Astrocyte (in vitro differentiated cells and primary cell): ENCODE data around the gene UBE2F. TPM values are rescaled to one million over a fixed set of nuclear protein-coding genes. Genes with fewer than 3 reads are reported as not detected.

ENCODE experiments used
- DNase-seq: peaks from one replicate; pipeline ENCODE4 v3.0.0-alpha.2; 2010; ENCODE audit warnings: low read depth
- FAIRE-seq: peaks from 2 replicates; lab custom pipeline; 2011; peaks lifted over from hg19 to GRCh38; lab: Jason Lieb, UNC
- H2AFZ ChIP-seq: 2 replicates; pipeline ENCODE4 v1.6.0; 2012; ENCODE audit warnings: low read depth, low read length, inconsistent platforms
- H3K27ac ChIP-seq: 2 replicates; pipeline ENCODE4 v1.5.1; 2011; ENCODE audit warnings: low read depth, low read length, inconsistent platforms
- H3K27me3 ChIP-seq: 2 replicates; pipeline ENCODE4 v1.6.0; 2011; ENCODE audit warnings: low read length, inconsistent platforms; ENCODE audit not compliant: insufficient read depth
- H3K36me3 ChIP-seq: 2 replicates; pipeline ENCODE4 v1.5.1; 2011; ENCODE audit warnings: low read length, inconsistent platforms; ENCODE audit not compliant: insufficient read depth
- H3K4me1 ChIP-seq: 2 replicates; pipeline ENCODE4 v1.5.1; 2011; ENCODE audit warnings: low read length, inconsistent platforms; ENCODE audit not compliant: insufficient read depth
- H3K4me2 ChIP-seq: 2 replicates; pipeline ENCODE4 v1.6.0; 2012; ENCODE audit warnings: low read length, inconsistent platforms
- H3K4me3 ChIP-seq: 2 replicates; pipeline ENCODE4 v1.5.1; 2011; ENCODE audit warnings: low read depth, mild to moderate bottlenecking, low read length, inconsistent platforms; ENCODE audit not compliant: insufficient read depth
- H3K79me2 ChIP-seq: 2 replicates; pipeline ENCODE4 v1.6.0; 2012; ENCODE audit warnings: mild to moderate bottlenecking, low read length, inconsistent platforms; ENCODE audit not compliant: insufficient read depth
- H3K9ac ChIP-seq: 2 replicates; pipeline ENCODE4 v1.6.0; 2012; ENCODE audit warnings: mild to moderate bottlenecking, low read length, inconsistent platforms
- H3K9me3 ChIP-seq: 2 replicates; pipeline ENCODE4 v1.5.1; 2012; ENCODE audit warnings: low read depth, mild to moderate bottlenecking, low read length, inconsistent platforms; ENCODE audit not compliant: insufficient read depth
- H4K20me1 ChIP-seq: 2 replicates; pipeline ENCODE4 v1.6.0; 2012; ENCODE audit warnings: low read length, inconsistent platforms; ENCODE audit not compliant: insufficient read depth
- H3K27ac Mint-ChIP-seq: one replicate; pipeline ENCODE4 v1.8.0; 2021; ENCODE audit warnings: mild to moderate bottlenecking, mixed read lengths; ENCODE audit not compliant: unreplicated experiment
- H3K27me3 Mint-ChIP-seq: one replicate; pipeline ENCODE4 v1.8.0; 2021; ENCODE audit warnings: low read depth, mixed read lengths; ENCODE audit not compliant: unreplicated experiment
- H3K36me3 Mint-ChIP-seq: one replicate; pipeline ENCODE4 v1.8.0; 2021; ENCODE audit warnings: low read depth, mixed read lengths; ENCODE audit not compliant: unreplicated experiment
- H3K4me1 Mint-ChIP-seq: one replicate; pipeline ENCODE4 v1.8.0; 2021; ENCODE audit warnings: low read depth, mixed read lengths; ENCODE audit not compliant: unreplicated experiment
- H3K4me3 Mint-ChIP-seq: one replicate; pipeline ENCODE4 v1.8.0; 2021; ENCODE audit warnings: mild to moderate bottlenecking, moderate library complexity, mixed read lengths; ENCODE audit not compliant: unreplicated experiment
- H3K9me3 Mint-ChIP-seq: one replicate; pipeline ENCODE4 v1.8.0; 2021; ENCODE audit warnings: mild to moderate bottlenecking, mixed read lengths; ENCODE audit not compliant: unreplicated experiment
- EZH2 ChIP-seq: IDR thresholded peaks from 2 replicates; pipeline ENCODE4 v1.6.1; 2012; ENCODE audit warnings: mild to moderate bottlenecking, low read length, inconsistent platforms; ENCODE audit not compliant: insufficient read depth
- total RNA-seq: library from RNA; stranded (reverse); gene quantifications from 2 replicates; pipeline ENCODE4 v1.2.1, GENCODE V29; 2021
- TF ChIP-seq, protein P1 (sequence below): IDR thresholded peaks from 2 replicates; pipeline ENCODE4 v1.5.1; 2011; ENCODE audit warnings: low read depth, mild to moderate bottlenecking, inconsistent platforms, low read length, moderate library complexity; ENCODE audit not compliant: insufficient read depth

Gene UBE2F
- total RNA-seq, 1 donor from 2014 or later: 67.1 TPM

DNA sequence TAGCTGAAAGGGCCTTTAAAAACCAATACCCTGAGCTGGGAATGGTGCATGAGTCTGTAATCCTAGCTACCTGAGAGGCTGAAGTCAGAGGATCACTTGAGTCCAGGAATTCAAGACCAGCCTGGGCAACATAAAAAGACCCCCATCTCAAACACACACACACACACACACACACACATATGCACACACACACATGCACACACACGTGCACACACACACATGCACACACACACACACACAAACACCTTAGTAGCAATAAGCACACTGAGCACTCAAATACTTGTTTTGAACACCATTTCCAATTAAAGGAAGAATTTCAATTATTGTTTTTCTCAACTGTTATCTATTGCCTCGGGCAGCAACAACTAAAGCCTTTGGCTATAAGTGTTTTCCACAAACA lies 25.6 kb upstream of the UBE2F start:
- no peak for TF ChIP-seq EZH2
- TF ChIP-seq, protein P1, sequence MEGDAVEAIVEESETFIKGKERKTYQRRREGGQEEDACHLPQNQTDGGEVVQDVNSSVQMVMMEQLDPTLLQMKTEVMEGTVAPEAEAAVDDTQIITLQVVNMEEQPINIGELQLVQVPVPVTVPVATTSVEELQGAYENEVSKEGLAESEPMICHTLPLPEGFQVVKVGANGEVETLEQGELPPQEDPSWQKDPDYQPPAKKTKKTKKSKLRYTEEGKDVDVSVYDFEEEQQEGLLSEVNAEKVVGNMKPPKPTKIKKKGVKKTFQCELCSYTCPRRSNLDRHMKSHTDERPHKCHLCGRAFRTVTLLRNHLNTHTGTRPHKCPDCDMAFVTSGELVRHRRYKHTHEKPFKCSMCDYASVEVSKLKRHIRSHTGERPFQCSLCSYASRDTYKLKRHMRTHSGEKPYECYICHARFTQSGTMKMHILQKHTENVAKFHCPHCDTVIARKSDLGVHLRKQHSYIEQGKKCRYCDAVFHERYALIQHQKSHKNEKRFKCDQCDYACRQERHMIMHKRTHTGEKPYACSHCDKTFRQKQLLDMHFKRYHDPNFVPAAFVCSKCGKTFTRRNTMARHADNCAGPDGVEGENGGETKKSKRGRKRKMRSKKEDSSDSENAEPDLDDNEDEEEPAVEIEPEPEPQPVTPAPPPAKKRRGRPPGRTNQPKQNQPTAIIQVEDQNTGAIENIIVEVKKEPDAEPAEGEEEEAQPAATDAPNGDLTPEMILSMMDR: no peak
- H3K9me3 ChIP-seq: peaks cover 14% of the 10 kb centered on the region
- no peak overlapping the region for H3K4me2 ChIP-seq
- no peaks in the 10 kb centered on the region for H3K27me3 ChIP-seq
- no peaks in the 10 kb centered on the region for H3K4me1 ChIP-seq
- H3K79me2 ChIP-seq: no peaks in the 10 kb centered on the region
- H3K4me3 ChIP-seq: no peak overlapping the region
- DNase-seq: no peak
- peaks cover 14% of the 10 kb centered on the region for H3K9me3 Mint-ChIP-seq
- no peak overlapping the region for H2AFZ ChIP-seq
- no peak overlapping the region for H3K27ac Mint-ChIP-seq
- H3K9ac ChIP-seq: no peak overlapping the region
- no peaks in the 10 kb centered on the region for H4K20me1 ChIP-seq
- H3K36me3 Mint-ChIP-seq: peaks cover 4% of the 10 kb centered on the region
- FAIRE-seq: no peak
- no peak overlapping the region for H3K27ac ChIP-seq
- no peaks in the 10 kb centered on the region for H3K36me3 ChIP-seq
- no peaks in the 10 kb centered on the region for H3K4me1 Mint-ChIP-seq
- no peak overlapping the region for H3K4me3 Mint-ChIP-seq
- H3K27me3 Mint-ChIP-seq: peaks cover 1% of the 10 kb centered on the region

DNA sequence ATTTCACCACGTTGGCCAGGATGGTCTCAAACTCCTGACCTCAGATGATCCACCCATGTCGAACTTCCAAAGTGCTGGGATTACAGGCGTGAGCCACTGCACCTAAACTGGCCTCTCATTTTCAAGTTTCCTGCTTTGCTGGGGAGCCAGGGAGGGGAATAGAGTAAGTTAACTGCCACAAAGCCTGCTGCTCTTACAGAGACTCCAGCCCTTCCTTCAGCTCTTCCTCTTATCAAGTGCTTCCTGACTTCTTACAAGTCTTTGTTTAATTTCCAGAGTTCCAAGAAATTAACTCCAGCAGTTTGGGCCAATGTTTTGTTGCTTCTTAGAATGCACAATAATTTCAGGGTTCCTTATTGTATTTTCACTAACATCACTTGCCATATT lies 24.3 kb upstream of the UBE2F start:
- Mint-ChIP-seq H3K27ac (no peak overlapping the region), H3K4me3 (no peak overlapping the region), H3K27me3 (peaks cover 6% of the 10 kb centered on the region), H3K9me3 (peaks cover 19% of the 10 kb centered on the region), H3K36me3 (peaks cover 4% of the 10 kb centered on the region), H3K4me1 (no peaks in the 10 kb centered on the region)
- no peak for TF ChIP-seq EZH2
- TF ChIP-seq, protein P1: no peak
- Histone ChIP-seq H4K20me1 (no peaks in the 10 kb centered on the region), H3K27ac (no peak overlapping the region), H3K79me2 (no peaks in the 10 kb centered on the region), H3K9ac (no peak overlapping the region), H3K36me3 (no peaks in the 10 kb centered on the region), H3K4me1 (no peaks in the 10 kb centered on the region), H3K27me3 (no peaks in the 10 kb centered on the region), H2AFZ (no peak overlapping the region), H3K4me2 (no peak overlapping the region), H3K4me3 (no peak overlapping the region), H3K9me3 (peaks cover 14% of the 10 kb centered on the region)
- DNase-seq: no peak
- FAIRE-seq: no peak

DNA sequence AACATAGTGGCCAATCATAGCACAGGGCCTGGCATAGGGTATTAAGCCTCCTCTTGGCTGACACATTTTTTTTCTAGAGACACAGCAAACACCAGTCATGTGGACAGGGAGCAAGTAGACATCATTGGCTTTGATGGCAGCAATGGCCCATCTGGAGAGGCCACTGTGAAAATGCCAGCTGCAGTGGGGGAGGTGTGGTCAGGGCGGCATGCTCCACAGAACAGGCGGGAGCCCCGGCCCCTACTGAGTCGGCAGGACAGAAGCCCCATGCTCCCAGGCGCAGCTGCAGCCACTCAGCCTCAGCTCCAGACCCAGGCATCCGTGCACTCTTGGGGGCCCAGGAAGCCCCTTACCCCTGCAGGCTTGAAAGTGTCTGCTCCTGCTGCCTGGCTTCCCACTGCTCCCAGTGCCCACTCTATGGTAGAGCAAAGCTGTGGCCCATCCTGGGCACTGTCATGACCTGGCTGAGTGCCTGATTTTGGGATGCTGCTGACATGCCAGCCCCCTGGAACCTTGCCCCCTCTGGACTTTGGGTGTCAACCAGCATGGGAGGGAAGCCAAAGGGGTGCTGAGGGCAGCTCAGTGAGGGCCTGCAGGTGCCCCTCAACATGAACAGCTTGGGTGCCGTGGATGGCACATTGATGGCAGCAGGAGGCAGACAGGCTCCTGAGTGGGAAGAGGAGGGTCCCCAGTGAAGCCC lies 23.3 kb upstream of the UBE2F start:
- Mint-ChIP-seq H3K9me3 (peaks cover 19% of the 10 kb centered on the region), H3K4me3 (no peak overlapping the region), H3K27me3 (peaks cover 6% of the 10 kb centered on the region), H3K4me1 (no peaks in the 10 kb centered on the region), H3K36me3 (peaks cover 4% of the 10 kb centered on the region), H3K27ac (no peak overlapping the region)
- no peaks in the 10 kb centered on the region for H3K27me3 ChIP-seq
- TF ChIP-seq, protein P1: no peak
- TF ChIP-seq EZH2: no peak
- H3K27ac ChIP-seq: no peak overlapping the region
- no peak for FAIRE-seq
- no peak overlapping the region for H3K9ac ChIP-seq
- no peak overlapping the region for H2AFZ ChIP-seq
- peaks cover 14% of the 10 kb centered on the region for H3K9me3 ChIP-seq
- no peaks in the 10 kb centered on the region for H3K36me3 ChIP-seq
- H3K4me3 ChIP-seq: no peak overlapping the region
- no peak overlapping the region for H3K4me2 ChIP-seq
- H4K20me1 ChIP-seq: no peaks in the 10 kb centered on the region
- no peaks in the 10 kb centered on the region for H3K79me2 ChIP-seq
- no peak for DNase-seq
- no peaks in the 10 kb centered on the region for H3K4me1 ChIP-seq
